Measurements from ENCODE around the gene FBP1. TPM values are rescaled to one million over a fixed set of nuclear protein-coding genes. Genes with fewer than 3 reads are reported as not detected.
"Not testable (repeated sequence)": the region's sequence is repeated elsewhere in the genome, so short reads cannot be mapped to it uniquely, and the experiment has no call there.

The FBP1 gene
- total RNA-seq, 3 donors from 2014 or later, result 7.4 to 41.1 (median 33.4) TPM

GRCh38 chr9:94602666-94603065, 36.7 kb downstream of the FBP1 start:
- Histone ChIP-seq H3K4me3 (no peak overlapping the region), H3K36me3 (no peaks in the 10 kb centered on the region), H3K9me3 (no peaks in the 10 kb centered on the region), H3K4me1 (no peaks in the 10 kb centered on the region), H3K27ac (no peak overlapping the region), H3K27me3 (no peaks in the 10 kb centered on the region)
- no peak for DNase-seq (ENCODE audit: low spot score in 2 of 2)
- no peak for TF ChIP-seq POLR2A (IDR thresholded peaks at IDR 0.05)
- no peak for TF ChIP-seq CTCF (IDR thresholded peaks at IDR 0.05)
- TF ChIP-seq POLR2AphosphoS5 (IDR thresholded peaks at IDR 0.05), result no peak
- intact Hi-C loops (cut with DNase I; ENCODE audit: low total_unique reads), result no loop called here

GRCh38 chr9:94600715-94601114, 38.6 kb downstream of the FBP1 start:
- Histone ChIP-seq H3K9me3 (no peaks in the 10 kb centered on the region), H3K27me3 (no peaks in the 10 kb centered on the region), H3K27ac (no peak overlapping the region), H3K4me1 (no peaks in the 10 kb centered on the region), H3K4me3 (no peak overlapping the region), H3K36me3 (no peaks in the 10 kb centered on the region)
- no peak for DNase-seq (ENCODE audit: low spot score in 2 of 2)
- no peak for TF ChIP-seq POLR2A (IDR thresholded peaks at IDR 0.05)
- TF ChIP-seq CTCF (IDR thresholded peaks at IDR 0.05), result no peak
- no peak for TF ChIP-seq POLR2AphosphoS5 (IDR thresholded peaks at IDR 0.05)
- intact Hi-C loops (cut with DNase I; ENCODE audit: low total_unique reads), result no loop called here

GRCh38 chr9:94600258-94600657, 39.1 kb downstream of the FBP1 start:
- TF ChIP-seq POLR2A (IDR thresholded peaks at IDR 0.05) (no peak), CTCF (IDR thresholded peaks at IDR 0.05) (no peak), POLR2AphosphoS5 (IDR thresholded peaks at IDR 0.05) (no peak)
- Histone ChIP-seq H3K9me3 (no peaks in the 10 kb centered on the region), H3K27me3 (no peaks in the 10 kb centered on the region), H3K36me3 (no peaks in the 10 kb centered on the region), H3K4me3 (no peak overlapping the region), H3K27ac (no peak overlapping the region), H3K4me1 (no peaks in the 10 kb centered on the region)
- DNase-seq (ENCODE audit: low spot score in 2 of 2), result no peak
- intact Hi-C loops (cut with DNase I; ENCODE audit: low total_unique reads), result no loop called here

GRCh38 chr9:94599102-94599501, 40.2 kb downstream of the FBP1 start:
- TF ChIP-seq POLR2A (IDR thresholded peaks at IDR 0.05) (no peak), CTCF (IDR thresholded peaks at IDR 0.05) (no peak)
- Histone ChIP-seq H3K36me3 (no peaks in the 10 kb centered on the region), H3K4me1 (no peaks in the 10 kb centered on the region), H3K4me3 (no peak overlapping the region), H3K27me3 (no peaks in the 10 kb centered on the region), H3K9me3 (no peaks in the 10 kb centered on the region), H3K27ac (no peak overlapping the region)
- DNase-seq (ENCODE audit: low spot score in 2 of 2), result no peak
- intact Hi-C loops (cut with DNase I; ENCODE audit: low total_unique reads), result no loop called here

DNA sequence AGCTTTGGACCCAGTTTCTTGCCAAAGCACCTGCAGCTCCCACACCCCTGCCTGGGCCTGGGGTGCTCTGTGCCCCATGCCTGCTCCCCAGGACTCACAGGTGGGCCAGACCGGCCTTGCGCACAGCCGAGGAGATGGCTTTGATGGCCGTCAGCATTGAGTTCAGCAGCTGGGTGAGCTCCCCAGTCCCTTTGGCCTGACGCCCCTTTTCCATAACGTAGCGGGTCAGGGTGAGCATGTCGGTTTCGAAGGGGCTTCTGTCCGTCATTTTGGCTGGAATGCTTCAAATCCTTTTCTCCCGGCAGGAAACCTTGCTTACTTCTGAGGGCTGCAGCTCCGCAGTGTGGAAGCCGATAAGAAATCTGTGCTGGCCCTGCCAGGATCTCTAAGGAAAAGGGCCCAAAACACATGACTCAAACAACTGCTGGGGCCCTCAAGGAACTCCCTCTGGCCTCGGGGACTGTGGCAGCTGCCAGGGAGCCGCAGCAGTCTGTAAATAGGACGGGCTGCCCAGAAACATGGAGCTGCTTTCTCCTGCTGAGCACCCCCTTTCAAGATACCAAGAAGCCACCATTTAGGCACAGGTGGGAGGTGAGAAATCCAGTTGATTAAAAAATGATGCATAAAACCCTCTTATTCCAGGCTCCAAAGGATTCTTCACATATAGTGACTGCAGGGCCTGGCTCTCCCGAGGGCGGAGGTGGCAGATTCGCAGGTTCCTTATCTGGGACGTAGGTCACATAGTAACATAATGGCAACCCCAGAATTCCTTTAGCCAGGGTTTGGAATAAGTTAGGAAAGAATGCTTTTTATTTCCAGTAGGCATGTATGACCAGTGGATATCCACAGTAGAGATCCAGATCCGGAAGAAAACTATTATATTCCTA, 45.6 kb downstream of the FBP1 start, which contains the start of gene FBP2:
Gene FBP2 (minus strand): TSS at position 366 of the 887 bp plus-strand sequence. CDS start 98 bp downstream, at position 268.
- DNase-seq (ENCODE audit: low spot score in 2 of 2), result no peak
- H3K27ac ChIP-seq, result no peak within 1 kb of the TSS
- H3K9me3 ChIP-seq, result no peaks in the 10 kb centered on the region
- intact Hi-C loops (cut with DNase I; ENCODE audit: low total_unique reads), result no loop called here
- no peak within 1 kb of the TSS for H3K4me3 ChIP-seq
- TF ChIP-seq POLR2A (IDR thresholded peaks at IDR 0.05), result no peak
- TF ChIP-seq POLR2AphosphoS5 (IDR thresholded peaks at IDR 0.05), result no peak
- TF ChIP-seq CTCF (IDR thresholded peaks at IDR 0.05), result no peak
- H3K36me3 ChIP-seq, result no peaks in the 10 kb centered on the region
- no peaks in the 10 kb centered on the region for H3K27me3 ChIP-seq
- H3K4me1 ChIP-seq, result no peaks in the 10 kb centered on the region

- H3K36me3 ChIP-seq; H3K4me3 ChIP-seq; H3K9me3 ChIP-seq; DNase-seq (ENCODE audit: low spot score in 2 of 2); H3K27ac ChIP-seq; H3K4me1 ChIP-seq; H3K27me3 ChIP-seq; intact Hi-C loops (cut with DNase I; ENCODE audit: low total_unique reads): not testable (repeated sequence)
Measured at GRCh38 chr9:94592683-94593082, 46.6 kb downstream of the FBP1 start.
